Smooth muscle cell (in vitro differentiated cells): ENCODE data around the gene HIPK4. TPM values are rescaled to one million over a fixed set of nuclear protein-coding genes. Genes with fewer than 3 reads are reported as not detected.
A peak's percentile ranks its signal among the peaks of the same experiment; 100 is the strongest.
"Not testable (repeated sequence)": the region's sequence is repeated elsewhere in the genome, so short reads cannot be mapped to it uniquely, and the experiment has no call there.

Experiments used
- DNase-seq: peaks from one replicate; lab custom pipeline; 2025; ENCODE audit not compliant: unreplicated experiment; lab: John Stamatoyannopoulos, UW
- H2AFZ ChIP-seq: fragments of 200-600 bp; sonication (generic); 2 replicates; pipeline ENCODE4 v1.6.0; 2016; ENCODE audit warnings: antibody characterized with exemption, low read depth, mild to moderate bottlenecking
- H3F3A ChIP-seq: fragments of 200-600 bp; sonication (generic); 2 replicates; pipeline ENCODE4 v1.6.0; 2017; ENCODE audit warnings: antibody characterized with exemption, low read depth
- H3K27ac ChIP-seq: fragments of 200-600 bp; sonication (generic); 2 replicates; pipeline ENCODE4 v1.5.1; 2016; ENCODE audit warnings: low read depth, mild to moderate bottlenecking
- H3K27me3 ChIP-seq: fragments of 200-600 bp; sonication (generic); 2 replicates; pipeline ENCODE4 v1.6.1; 2016; ENCODE audit warnings: low read depth, mild to moderate bottlenecking
- H3K36me3 ChIP-seq: fragments of 200-600 bp; sonication (generic); 2 replicates; pipeline ENCODE4 v1.5.1; 2016; ENCODE audit warnings: low read depth
- H3K4me1 ChIP-seq: fragments of 200-600 bp; sonication (generic); 2 replicates; pipeline ENCODE4 v1.5.1; 2016; ENCODE audit warnings: low read depth
- H3K4me2 ChIP-seq: fragments of 200-600 bp; sonication (generic); 2 replicates; pipeline ENCODE4 v1.6.0; 2016; ENCODE audit warnings: mild to moderate bottlenecking
- H3K4me3 ChIP-seq: fragments of 200-600 bp; sonication (generic); 2 replicates; pipeline ENCODE4 v1.5.1; 2016; ENCODE audit warnings: mild to moderate bottlenecking
- H3K79me2 ChIP-seq: fragments of 200-600 bp; sonication (generic); 2 replicates; pipeline ENCODE4 v1.6.0; 2016; ENCODE audit warnings: low read depth, mild to moderate bottlenecking
- H3K9ac ChIP-seq: fragments of 200-600 bp; sonication (generic); 2 replicates; pipeline ENCODE4 v1.6.0; 2016; ENCODE audit warnings: low read depth
- H3K9me3 ChIP-seq: fragments of 200-600 bp; sonication (generic); replicated peaks from 2 replicates; pipeline ENCODE4 v1.5.1; 2016; ENCODE audit warnings: low read depth
- H4K20me1 ChIP-seq: fragments of 200-600 bp; sonication (generic); 2 replicates; pipeline ENCODE4 v1.6.0; 2016; ENCODE audit warnings: low read depth
- WGBS: methylation state at CpG from one replicate; pipeline ENCODE4 v1.1.7; 2016; ENCODE audit warnings: low lambda C conversion rate; 5-methylcytosine and 5-hydroxymethylcytosine counted together
- polyA plus RNA-seq: library from polyadenylated mRNA; unstranded; fragments of >200 nt; fragmentation: Nextera tagmentation; extraction: Ambion mirVana; gene quantifications from 2 replicates; pipeline ENCODE4 v1.2.1, GENCODE V29; 2016
- total RNA-seq: library from RNA; depleted of rRNA; stranded (reverse); fragments of >200 nt; gene quantifications from 2 replicates; pipeline ENCODE4 v1.2.3, GENCODE V29; 2014
- TF ChIP-seq, protein P1 (sequence below): fragments of 200-600 bp; sonication (generic); IDR thresholded peaks from 2 replicates; pipeline ENCODE4 v1.5.1; 2017; ENCODE audit warnings: borderline replicate concordance, mild to moderate bottlenecking, antibody characterized with exemption; ENCODE audit not compliant: insufficient read depth, poor library complexity, severe bottlenecking

Gene HIPK4, protein sequence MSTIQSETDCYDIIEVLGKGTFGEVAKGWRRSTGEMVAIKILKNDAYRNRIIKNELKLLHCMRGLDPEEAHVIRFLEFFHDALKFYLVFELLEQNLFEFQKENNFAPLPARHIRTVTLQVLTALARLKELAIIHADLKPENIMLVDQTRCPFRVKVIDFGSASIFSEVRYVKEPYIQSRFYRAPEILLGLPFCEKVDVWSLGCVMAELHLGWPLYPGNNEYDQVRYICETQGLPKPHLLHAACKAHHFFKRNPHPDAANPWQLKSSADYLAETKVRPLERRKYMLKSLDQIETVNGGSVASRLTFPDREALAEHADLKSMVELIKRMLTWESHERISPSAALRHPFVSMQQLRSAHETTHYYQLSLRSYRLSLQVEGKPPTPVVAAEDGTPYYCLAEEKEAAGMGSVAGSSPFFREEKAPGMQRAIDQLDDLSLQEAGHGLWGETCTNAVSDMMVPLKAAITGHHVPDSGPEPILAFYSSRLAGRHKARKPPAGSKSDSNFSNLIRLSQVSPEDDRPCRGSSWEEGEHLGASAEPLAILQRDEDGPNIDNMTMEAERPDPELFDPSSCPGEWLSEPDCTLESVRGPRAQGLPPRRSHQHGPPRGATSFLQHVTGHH
- total RNA-seq (not detected in 2 replicates), polyA plus RNA-seq (0.32 and 0.39 TPM in 2 replicates)

DNA sequence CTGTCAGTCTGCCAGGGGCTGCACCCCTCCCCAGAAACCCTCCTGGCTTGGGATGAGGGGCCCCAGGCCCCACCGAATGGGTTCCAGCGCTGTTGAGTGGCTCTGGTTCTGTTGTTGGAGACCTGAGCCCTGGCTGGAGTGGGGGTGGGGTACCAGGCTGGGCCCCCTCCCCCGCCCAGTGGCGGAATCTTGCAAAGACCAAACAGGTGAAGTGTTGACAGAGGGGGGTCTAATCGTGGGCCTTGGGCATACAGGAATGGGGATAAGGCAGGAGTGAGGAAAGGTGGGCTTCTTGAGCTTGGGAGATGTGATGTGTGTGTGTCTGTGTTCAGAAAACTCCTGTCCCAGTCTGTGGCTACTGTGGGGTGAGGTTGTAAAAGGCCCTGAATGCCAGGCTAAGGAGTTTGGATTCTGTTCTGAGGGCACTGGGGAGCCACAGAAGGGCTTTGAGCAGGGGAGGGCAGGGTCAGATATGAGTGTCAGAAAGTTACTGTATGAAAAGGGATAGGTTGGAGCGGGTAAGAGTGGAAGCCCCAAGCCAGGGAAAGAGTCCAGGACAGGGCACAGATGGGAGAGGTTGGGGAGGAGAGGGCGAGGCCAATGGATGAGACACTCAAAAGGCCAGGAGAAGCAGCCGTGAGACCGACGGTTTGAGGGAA is at the start of gene HIPK4:
Gene HIPK4 (minus strand): TSS at position 98 of the 659 bp plus-strand sequence. CDS start 279 bp downstream, outside the sequence.
- WGBS = 91% methylated on average over 10 of the region's 10 CpGs
- H2AFZ ChIP-seq = no peak within 1 kb of the TSS
- DNase-seq = no peak
- H3K27me3 ChIP-seq = no peaks in the 10 kb centered on the region
- H3K9me3 ChIP-seq = no peaks in the 10 kb centered on the region
- H3K9ac ChIP-seq = no peak within 1 kb of the TSS
- H3F3A ChIP-seq = no peaks in the 10 kb centered on the region
- H3K4me2 ChIP-seq = no peak within 1 kb of the TSS
- TF ChIP-seq, protein P1, sequence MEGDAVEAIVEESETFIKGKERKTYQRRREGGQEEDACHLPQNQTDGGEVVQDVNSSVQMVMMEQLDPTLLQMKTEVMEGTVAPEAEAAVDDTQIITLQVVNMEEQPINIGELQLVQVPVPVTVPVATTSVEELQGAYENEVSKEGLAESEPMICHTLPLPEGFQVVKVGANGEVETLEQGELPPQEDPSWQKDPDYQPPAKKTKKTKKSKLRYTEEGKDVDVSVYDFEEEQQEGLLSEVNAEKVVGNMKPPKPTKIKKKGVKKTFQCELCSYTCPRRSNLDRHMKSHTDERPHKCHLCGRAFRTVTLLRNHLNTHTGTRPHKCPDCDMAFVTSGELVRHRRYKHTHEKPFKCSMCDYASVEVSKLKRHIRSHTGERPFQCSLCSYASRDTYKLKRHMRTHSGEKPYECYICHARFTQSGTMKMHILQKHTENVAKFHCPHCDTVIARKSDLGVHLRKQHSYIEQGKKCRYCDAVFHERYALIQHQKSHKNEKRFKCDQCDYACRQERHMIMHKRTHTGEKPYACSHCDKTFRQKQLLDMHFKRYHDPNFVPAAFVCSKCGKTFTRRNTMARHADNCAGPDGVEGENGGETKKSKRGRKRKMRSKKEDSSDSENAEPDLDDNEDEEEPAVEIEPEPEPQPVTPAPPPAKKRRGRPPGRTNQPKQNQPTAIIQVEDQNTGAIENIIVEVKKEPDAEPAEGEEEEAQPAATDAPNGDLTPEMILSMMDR = no peak
- no peaks in the 10 kb centered on the region for H3K36me3 ChIP-seq
- no peaks in the 10 kb centered on the region for H3K4me1 ChIP-seq
- no peak within 1 kb of the TSS for H3K4me3 ChIP-seq
- H3K27ac ChIP-seq = no peak within 1 kb of the TSS
- no peaks in the 10 kb centered on the region for H4K20me1 ChIP-seq
- no peaks in the 10 kb centered on the region for H3K79me2 ChIP-seq

DNA sequence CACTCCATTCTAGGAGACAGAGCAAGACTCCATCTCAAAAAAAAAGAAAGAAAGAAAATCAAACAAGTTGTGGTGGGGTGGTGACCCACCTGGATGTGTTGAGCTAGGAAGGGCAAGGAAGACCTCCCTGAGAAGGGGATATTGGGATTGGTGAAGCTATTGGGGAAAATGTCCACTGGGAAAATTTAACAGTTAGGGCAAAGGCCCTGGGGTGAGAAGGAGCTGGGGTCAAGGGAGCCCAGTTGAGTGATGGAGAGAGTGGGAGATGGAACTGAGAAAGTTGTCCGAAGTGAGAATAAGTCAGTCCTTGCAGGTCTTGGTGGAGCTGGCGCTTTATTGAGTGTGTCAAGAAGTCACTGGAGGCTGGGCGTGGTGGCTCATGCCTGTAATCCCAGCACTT is 48.3 kb upstream of the HIPK4 start:
- Histone ChIP-seq H3K9me3 (no peaks in the 10 kb centered on the region), H3F3A (peaks cover 33% of the 10 kb centered on the region), H3K4me2 (no peak overlapping the region), H4K20me1 (peaks cover 37% of the 10 kb centered on the region), H2AFZ (no peak overlapping the region), H3K36me3 (no peaks in the 10 kb centered on the region), H3K79me2 (peaks cover 30% of the 10 kb centered on the region), H3K27me3 (no peaks in the 10 kb centered on the region), H3K27ac (no peak overlapping the region), H3K9ac (no peak overlapping the region), H3K4me1 (peaks cover 12% of the 10 kb centered on the region), H3K4me3 (no peak overlapping the region)
- TF ChIP-seq, protein P1 = no peak
- no peak for DNase-seq
- 98% methylated on average over 3 of the region's 3 CpGs for WGBS

DNA sequence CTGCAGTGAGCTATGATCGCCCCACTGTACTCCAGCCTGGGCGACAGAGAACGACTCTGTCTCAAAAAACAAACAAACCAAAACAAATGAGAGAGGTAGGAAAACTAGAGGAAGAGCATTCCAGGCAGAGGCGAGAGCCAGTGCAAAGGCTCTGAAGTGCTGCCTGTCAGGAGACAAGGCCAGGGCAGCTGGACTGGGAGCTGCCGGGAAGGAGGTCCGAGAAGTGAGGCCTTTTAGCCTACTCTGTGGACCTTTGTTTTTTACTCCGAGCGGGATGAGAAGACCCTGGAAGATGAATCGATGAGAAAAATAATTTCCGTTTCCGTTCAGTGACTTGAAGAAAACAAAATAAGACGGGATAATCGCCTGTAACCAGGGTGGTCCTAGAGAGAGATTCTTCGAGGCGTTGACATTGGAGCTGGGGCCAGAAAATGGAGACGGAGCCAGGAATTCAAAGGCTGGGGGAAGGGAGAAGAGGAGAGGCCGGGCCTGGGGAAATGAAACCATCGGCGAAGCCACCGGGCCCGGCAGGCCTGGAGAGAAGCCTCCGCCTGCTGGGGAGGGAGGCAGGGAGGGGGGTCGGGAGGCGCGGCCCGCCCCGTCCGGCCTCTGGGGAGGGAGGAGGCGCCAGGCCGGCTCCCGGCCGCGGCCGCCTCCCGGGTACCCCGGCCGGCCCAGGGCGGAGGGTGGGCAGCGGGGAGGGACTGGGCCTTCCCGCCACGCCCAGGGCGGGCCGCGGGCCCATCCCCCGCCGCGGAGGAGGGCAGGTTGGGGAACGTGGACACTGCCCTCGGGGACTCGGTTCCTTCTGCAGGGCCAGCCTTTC is 43.6 kb upstream of the HIPK4 start:
- Histone ChIP-seq H3K36me3 (no peaks in the 10 kb centered on the region), H3K9ac (peak overlapping the region; percentile 82), H2AFZ (peak overlapping the region; percentile 92), H3K4me3 (peak overlapping the region; percentile 50), H3K27me3 (no peaks in the 10 kb centered on the region), H3F3A (peaks cover 30% of the 10 kb centered on the region), H3K4me2 (peak overlapping the region; percentile 82), H3K9me3 (no peaks in the 10 kb centered on the region), H4K20me1 (no peaks in the 10 kb centered on the region), H3K4me1 (peaks cover 16% of the 10 kb centered on the region), H3K79me2 (no peaks in the 10 kb centered on the region), H3K27ac (peak overlapping the region; percentile 95)
- peak; percentile 59 for DNase-seq
- TF ChIP-seq, protein P1 = no peak
- 4% methylated on average over 20 of the region's 50 CpGs for WGBS

DNA sequence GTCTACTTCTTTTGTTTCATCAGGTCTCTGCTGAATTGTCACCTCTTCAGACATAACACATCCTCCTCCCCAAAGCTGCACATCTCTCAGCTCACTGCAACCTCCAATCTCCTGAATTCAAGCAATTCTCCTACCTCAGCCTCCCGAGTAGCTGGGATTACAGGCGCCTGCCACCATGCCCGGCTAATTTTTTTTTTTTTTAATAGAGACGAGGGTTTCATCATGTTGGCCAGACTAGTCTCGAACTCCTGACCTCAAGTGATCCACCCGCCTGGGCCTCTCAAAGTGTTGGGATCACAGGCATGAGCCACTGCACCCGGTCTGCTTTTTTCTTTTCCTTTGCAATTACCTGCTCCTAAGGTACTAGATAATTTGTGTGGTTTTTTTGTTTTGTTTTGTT is 42.8 kb upstream of the HIPK4 start:
- H4K20me1 ChIP-seq, H3K79me2 ChIP-seq, H3K27me3 ChIP-seq, DNase-seq, H3K9me3 ChIP-seq, H2AFZ ChIP-seq, H3K36me3 ChIP-seq: not testable (repeated sequence)
- WGBS = 56% methylated on average over 7 of the region's 7 CpGs
- peak overlapping the region; percentile 95 for H3K27ac ChIP-seq
- peaks cover 30% of the 10 kb centered on the region for H3F3A ChIP-seq
- H3K4me3 ChIP-seq = peak overlapping the region; percentile 50
- H3K4me1 ChIP-seq = peaks cover 16% of the 10 kb centered on the region
- H3K4me2 ChIP-seq = peak overlapping the region; percentile 82
- H3K9ac ChIP-seq = peak overlapping the region; percentile 82
